NOMO-1 treated with DMSO at 0.1 percent for 48 hours (cell line): Measurements from ENCODE around the gene PPA1.
"Not testable (repeated sequence)": the region's sequence is repeated elsewhere in the genome, so short reads cannot be mapped to it uniquely, and the experiment has no call there.

ENCODE experiments used
- DNase-seq: peaks from one replicate; lab custom pipeline; 2025; ENCODE audit not compliant: unreplicated experiment; lab: John Stamatoyannopoulos, UW

The PPA1 gene

DNA sequence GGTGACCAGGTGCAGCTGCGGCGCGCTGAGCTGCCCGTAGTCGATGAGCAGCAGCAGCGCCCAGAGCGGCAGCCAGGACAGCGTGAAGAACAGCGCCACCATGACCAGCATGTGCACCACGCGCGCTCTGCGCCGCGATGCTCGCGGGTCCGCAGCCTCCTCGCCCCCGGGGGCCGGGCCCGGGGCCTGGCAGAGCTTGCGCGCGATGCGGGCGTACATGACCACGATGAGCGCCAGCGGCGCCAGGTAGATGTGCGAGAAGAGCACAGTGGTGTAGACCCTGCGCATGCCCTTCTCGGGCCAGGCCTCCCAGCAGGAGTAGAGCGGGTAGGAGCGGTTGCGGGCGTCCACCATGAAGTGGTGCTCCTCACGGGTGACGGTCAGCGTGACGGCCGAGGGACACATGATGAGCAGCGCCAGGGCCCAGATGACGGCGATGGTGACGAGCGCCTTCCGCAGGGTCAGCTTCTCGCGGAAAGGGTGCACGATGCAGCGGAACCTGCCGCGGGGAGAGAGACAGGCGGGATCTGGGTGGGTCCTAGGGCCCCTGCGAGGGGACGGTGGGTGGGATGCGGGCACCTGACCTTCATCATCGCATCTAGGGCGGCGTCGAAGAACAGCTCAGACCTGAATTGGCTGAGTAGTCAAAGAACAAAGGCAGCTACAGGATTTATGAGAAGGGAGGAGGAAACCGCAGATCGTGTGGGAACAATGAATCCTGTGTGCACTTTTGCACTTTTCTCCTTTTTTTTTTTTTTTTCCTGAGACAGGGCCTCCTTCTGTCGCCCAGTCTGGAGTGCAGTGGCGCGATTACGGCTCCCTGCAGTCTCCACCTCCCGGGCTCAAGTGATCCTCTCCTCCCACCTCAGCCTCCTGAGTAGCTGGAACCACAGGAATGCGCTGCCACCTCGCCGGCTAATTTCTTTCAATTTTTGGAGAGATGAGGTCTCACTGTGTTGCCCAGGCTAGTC, 22.4 kb upstream of the PPA1 start:
- DNase-seq: no peak

DNA sequence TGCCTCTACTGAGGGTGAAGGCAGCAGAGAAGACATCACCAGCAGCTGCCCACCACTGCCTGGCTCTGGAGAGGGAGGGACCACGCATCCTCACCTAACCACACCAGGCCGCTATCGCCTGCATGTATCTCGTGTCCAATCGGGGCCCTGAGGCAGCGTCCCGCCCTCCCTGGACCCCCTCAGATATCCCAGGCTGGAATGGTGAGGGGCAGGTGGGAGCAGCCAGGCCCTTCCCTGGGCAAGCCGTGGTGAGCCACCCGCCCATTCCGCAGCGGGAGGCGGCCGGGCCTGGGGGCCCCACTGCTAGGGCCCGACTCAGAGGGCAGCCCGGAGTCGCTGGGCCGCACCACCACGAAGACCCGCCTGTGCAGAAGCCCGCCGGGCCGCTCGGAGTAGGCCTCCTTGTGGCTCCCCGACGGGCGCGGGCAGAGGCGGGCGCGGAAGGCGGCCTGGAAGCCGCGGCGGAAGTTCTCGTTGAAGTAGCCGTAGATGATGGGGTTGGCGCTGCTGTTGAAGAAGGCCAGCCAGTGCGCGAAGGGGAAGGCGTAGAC, 21.6 kb upstream of the PPA1 start:
- DNase-seq: no peak

DNA sequence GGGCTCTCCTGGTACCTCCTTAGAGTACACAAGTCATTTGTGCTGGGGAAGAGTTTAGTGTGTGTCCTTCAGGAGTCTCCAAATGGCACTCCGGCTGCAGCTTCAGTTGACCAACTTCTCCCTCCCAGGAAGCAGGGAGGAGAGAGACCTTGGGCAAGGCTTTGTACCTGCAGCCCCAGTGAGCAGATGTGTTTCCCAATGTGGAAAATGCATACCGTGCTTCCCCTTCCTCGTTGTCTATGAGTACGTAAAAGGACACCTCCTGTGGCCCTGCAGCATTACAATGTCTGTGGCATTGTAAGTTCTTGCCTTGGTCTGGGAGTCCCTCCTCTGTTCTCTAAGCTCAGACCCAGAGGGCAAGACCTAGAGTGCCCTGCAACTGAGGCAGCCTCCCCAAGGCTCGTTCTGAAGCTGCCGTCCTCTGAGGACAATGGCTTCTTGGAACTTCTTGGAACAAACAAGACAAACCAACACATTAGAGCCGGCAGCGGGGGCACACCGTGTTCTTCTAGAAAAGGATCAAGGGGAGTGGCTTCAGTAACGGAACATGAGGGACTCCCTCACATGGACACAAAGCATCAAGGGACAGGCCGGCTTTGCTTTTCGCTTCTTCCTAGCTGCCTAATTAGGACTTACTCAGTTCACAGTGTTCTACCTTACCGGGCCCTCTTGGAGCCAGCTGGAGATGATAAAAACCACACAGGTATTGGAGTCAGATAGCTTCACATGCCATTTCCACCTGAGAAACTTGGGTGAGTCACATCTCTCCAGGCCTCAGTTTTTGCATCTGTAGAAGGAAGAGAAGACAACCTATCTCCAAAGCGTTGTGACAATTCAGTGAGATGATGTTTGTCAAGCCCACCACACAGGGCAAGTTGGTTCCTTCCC, 20.9 kb upstream of the PPA1 start:
- no peak for DNase-seq

DNA sequence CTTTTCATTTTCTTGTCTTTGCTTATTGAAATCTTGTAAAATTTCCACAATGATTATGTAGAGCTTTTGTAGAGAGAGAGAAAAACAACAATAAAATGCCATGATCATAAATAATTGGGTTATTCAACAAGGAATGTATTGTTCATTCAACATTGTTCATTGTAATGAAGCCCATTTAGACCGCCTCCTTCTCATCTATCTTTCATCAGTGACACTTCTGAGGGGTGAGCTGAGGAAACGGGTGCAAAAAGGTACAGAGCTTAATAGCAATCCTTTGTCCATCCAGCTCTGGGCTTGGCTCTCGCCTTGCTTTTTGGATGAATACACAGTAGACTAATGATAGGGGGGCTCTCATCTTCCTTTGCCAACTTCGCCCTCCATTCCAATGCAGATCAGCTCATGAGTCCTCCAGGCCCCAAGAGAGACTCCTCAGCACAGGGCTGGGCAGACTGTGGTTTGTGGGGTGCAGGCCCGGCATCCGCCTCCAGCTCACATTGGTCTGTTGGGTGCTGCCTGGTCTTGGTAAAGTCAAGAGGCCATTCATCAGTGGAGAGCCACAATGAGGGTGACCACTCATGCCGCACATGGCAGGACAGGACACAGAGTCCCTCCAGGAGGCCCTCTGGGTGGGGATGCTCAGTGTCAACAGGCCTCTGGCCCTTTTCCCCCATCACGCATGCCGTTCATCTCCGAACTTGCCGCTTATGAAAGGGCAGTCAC, 17.9 kb upstream of the PPA1 start:
- no peak for DNase-seq

DNA sequence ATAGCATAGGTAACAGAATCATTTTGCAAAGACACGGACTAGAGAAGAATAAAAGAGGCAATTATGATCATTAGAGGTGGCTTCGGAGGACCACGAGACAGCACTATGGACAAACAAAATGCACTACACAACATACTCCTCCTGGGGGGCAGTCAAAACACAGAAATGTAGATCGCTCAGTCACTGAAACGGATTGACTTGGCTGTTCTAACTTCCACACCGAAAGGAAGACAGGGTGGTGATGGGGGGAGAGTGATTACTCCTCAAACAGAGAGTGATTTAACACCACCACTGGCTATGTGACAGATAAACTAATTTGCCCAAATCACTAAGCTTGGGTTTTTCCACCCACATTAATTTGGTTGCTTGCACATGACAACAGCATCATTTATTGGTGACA, 14.1 kb upstream of the PPA1 start:
- no peak for DNase-seq

DNA sequence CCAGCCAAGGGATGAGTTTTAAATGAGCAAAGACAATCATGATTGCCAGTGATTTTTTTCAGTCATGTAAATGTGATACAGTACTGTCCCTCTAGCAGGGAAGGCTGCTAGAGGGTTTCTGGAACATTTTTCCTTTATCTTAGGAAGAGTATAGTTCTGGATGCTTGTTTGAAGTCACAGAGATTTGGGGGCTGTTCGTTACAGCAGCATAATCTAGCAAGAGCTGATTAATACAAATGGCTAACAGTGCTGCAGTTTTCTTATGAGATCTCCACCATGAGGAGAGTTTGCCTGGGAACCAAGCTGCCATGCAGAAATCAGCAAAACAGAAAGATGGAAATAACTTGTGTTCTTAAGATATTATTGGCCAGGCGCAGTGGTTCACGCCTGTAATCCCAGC, 7.9 kb upstream of the PPA1 start:
- DNase-seq: no peak

DNA sequence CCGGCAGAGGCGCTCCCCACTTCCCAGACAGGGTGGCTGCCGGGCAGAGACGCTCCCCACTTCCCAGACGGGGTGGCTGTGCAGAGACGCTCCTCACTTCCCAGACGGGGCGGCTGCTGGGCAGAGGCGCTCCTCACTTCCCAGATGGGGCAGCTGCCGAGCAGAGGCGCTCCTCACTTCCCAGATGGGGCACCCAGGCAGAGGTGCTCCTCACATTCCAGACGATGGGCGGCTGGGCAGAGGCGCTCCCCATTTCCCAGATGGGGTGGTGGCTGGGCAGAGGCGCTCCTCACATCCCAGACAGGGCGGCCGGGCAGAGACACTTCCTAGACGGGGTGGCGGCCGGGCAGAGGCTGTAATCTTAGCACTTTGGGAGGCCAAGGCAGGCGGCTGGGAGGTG, 6.8 kb upstream of the PPA1 start:
- DNase-seq: not testable (repeated sequence)

DNA sequence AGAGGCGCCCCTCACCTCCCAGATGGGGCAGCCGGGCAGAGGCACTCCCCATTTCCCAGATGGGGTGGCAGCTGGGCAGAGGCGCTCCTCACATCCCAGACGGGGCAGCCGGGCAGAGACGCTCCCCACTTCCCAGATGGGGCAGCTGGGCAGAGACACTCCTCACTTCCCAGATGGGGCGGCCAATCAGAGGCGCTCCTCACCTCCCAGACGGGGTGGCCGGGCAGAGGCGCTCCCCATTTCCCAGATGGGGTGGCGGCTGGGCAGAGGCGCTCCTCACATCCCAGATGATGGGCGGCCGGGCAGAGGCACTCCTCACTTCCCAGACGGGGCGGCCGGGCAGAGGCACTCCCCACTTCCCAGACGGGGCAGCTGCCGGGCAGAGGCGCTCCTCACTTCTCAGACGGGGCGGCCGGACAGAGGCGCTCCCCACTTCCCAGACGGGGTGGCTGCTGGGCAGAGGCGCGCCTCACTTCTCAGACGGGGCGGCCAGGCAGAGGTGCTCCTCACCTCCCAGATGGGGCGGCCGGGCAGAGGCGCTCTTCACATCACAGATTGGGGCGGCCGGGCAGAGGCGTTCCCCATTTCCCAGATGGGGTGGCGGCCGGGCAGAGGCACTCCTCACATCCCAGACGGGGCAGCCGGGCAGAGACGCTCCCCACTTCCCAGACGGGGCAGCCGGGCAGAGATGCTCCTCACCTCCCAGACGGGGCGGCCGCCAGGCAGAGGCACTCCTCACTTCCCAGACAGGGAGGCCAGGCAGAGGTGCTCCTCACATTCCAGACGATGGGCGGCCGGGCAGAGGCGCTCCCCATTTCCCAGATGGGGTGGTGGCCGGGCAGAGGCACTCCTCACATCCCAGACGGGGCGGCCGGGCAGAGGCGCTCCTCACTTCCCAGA, 6.1 kb upstream of the PPA1 start:
- DNase-seq: not testable (repeated sequence)

DNA sequence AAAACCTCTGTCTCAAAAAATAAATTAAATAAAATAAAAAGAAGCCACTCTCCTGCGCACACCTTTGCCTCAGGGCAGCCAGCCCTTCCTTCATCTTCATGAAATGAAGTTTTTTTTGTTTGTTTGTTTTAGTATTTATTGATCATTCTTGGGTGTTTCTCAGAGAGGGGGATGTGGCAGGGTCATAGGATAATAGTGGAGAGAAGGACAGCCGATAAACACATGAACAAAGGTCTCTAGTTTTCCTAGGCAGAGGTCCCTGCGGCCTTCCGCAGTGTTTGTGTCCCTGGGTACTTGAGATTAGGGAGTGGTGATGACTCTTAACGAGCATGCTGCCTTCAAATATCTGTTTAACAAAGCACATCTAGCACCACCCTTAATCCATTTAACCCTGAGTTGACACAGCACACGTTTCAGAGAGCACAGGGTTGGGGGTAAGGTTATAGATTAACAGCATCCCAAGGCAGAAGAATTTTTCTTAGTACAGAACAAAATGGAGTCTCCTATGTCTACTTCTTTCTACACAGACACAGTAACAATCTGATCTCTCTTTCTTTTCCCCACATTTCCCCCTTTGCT, 4.8 kb upstream of the PPA1 start:
- not testable (repeated sequence) for DNase-seq

DNA sequence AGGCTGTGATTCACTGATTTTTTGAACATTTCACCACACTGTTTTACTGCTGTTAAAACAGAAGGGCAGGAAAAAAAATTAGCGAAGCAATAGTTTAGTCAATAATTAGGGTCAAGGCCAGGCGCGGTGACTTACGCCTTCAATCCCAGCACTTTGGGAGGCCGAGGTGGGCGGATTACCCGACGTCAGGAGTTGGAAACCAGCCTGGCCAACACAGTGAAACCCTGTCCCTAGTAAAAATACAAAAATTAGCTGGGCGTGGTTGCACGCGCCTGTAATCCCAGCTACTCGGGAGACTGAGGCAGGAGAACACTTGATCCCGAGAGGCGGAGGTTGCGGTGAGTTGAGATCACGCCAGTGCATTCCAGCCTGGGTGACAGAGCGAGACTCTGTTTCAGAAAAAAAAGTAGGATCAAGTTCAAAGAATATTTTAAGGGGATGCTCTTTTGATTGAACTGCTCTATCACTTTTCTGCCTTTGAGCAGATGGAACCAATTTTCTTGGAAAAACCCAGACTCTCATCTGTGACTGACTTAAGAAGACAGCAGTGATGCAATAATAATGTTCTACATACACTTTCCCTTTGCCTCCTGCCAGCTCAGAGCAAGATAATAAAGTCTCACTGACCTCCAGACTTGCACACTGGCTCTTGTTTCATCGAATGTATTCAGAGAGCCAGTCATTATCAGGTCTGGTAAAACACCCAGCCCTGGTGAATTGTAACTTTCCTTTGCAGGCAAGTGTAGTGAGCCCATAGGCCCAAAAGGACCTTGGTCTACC, 1.6 kb upstream of the PPA1 start:
- DNase-seq: no peak

DNA sequence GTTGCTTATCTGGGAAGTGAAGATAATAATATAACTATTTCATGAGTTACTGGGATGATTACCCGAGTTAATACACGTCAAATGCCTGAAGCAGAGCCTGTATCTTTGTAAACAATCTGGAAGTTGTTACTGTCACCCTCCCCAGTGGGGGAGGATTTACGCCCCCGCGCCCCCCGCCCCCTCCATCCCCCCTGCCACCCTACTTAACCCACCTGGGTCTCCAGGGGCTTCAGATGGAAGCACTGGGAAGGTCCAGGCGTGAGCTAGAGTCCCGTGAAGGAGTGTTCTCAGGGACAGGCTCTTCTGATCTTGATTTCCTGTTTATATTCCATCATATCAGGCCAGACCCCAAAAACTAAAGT, 691 bp upstream of the PPA1 start:
- DNase-seq: no peak

DNA sequence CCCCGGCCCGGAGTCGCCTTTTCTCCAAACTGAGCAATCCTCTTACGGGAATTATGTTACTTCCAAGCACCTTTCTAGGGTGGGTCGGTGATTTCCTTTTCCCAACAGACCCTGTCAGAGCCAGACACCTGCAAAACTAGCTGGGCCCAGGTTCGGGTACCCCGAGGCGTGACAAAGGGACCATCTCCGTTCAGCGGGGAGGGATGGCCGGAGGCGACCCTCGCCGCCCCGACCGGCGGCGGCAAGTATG, 445 bp downstream of the PPA1 start:
- no peak for DNase-seq

DNA sequence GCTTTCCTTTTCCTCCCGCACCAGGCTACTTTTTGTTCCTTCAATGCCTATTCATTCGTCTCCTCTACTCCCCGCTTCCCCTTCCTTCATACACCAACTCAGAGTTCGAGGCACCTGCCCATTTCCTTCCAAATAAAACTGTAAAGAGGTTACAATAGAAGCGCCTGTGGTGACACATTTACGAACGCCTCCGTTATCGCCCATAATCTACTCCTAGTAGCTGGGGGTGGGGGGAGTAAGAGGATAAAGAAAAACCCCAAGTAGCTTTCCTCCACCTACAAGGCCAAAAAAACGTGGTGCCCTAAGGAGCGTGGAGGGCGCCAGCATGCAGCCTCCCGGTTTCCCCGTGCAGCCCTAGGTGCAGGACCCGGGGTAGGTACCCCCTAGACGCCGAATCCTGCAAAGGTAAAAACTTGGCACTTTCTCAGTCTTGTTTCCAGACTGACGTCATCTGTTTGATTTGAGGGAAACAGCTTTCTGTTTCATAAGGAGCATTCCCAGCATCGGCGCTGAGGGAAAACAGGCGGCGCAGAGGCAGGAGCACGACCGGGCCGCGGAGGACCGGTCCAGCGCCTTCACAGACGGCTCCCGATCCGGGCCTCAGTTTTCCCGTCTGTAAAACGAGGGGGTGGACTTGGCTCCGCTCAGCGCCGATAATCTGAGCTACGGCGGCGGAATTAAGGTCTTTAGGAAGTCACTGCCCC, 922 bp downstream of the PPA1 start:
- peak; percentile 43 for DNase-seq

DNA sequence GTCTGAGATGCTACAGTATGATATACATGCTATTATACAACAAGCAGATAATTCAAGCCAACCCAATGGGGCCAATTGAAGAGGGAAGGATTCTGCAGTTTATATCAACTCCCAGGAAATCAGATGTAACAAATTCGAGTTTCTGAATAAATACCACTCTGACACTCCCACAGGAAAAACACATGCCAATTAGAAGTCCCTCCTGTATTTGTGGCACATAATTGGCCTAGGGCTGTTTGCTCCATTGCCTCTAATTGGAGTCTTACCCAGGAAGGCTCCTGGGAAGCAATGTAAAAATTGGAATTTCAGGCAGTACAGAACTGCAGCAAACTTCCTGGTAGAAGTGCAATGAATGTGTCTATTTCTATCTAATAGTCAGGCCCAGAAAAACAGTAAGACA, 4.7 kb downstream of the PPA1 start:
- no peak for DNase-seq

DNA sequence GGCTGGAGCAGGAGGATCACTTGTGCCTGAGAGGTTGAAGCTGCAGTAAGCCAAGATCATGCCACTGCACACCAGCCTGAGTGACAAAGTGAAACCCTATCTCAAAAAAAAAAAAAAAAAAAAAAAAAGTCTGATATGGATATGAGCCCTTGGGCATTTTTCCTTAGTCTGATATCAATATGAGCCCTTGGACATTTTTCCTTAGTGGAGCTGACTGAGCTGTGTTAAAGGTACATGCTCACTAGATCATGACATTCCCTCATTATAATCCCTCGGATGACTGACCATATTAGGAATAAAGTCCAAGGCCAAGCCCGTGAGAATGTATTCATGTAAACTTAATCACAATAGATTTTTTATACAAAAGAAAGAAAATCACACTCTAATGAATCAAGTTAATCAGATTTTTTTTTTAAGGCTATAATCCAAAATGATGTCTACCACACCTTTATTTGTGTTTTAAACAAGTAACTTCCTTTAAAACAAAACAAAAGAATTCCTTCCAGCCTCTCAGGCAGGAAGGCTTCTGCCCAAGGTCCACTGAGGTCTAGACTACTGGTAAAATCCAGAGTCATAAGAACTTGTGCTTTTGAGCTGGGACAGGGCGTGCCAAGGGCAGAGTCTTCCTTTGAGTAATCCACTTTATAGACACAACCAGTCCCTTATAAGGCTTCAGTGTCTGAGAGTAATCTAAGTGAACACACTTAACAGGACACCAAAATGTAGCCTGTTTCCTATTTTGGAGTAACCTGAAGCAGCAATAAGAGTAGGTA, 5.5 kb downstream of the PPA1 start:
- DNase-seq: no peak

DNA sequence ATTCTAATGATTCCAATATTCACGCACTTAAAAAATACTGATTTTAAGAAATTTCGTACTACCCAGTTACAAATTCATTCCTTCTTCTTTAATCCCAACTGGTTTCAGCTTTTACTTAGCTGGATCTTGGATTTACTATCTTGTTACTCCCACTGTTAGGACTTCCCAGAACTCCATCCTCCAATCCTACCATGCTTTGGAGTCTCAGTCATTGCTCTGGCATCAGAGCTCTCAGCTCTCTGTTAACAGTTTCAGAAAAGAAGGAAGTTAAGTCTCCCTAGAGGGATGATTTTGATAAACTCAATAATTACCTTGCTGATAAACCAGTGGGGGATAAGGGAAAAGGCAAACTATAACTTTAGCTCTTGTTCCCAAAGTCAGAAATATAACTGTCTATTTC, 9.5 kb downstream of the PPA1 start:
- DNase-seq: no peak

DNA sequence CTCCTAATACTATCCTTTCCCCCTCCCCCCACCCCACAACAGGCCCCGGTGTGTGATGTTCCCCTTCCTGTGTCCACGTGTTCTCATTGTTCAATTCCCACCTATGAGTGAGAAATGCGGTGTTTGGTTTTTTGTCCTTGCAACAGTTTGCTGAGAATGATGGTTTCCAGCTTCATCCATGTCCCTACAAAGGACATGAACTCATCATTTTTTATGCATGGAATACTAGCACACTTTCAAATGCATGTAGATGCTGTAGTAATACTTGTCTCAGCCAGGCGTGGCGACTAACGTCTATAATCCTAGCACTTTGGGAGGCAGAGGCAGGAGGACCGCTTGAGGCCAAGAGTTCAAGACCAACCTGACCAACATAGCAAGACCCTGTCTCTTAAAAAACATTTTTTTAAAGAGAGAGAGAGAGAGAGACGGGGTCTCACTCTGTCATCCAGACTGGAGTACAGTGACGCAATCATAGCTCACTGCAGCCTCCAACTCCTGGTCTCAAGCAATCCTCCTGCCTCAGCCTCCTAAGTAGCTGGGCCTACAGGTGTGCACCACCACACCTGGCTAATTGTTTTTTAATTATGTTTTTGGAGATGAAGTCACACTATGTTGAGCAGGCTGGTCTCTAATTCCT, 10.3 kb downstream of the PPA1 start:
- not testable (repeated sequence) for DNase-seq
